SU-DHL-6 (cell line): ENCODE data around the gene KRT35.

Experiments
- CTCF ChIP-seq: fragments of 200-600 bp; sonication (generic); IDR thresholded peaks from one replicate; pipeline ENCODE4 v1.5.1; 2017; ENCODE audit warnings: antibody characterized with exemption, mild to moderate bottlenecking, low read length, moderate library complexity; ENCODE audit not compliant: insufficient read depth, poor library complexity, severe bottlenecking
- EZH2phosphoT487 ChIP-seq: fragments of 200-600 bp; sonication (generic), shearing (Covaris generic); conservative IDR thresholded peaks from 2 replicates; pipeline ENCODE4 v1.6.1; 2018; ENCODE audit warnings: mild to moderate bottlenecking, antibody characterized with exemption, low read length, moderate library complexity, mixed read lengths

- TF ChIP-seq CTCF (no peak), EZH2phosphoT487 (no peak)
These were observed 40.0 kb upstream of the KRT35 start for GRCh38 chr17:41520821-41521521.
